HG02571 (cell line): ENCODE measurements around the gene MYOM1.

Source experiments
- ATAC-seq: cut with Tn5 transposase; IDR thresholded peaks from one replicate; pipeline ENCODE4 v1.9.1; 2021; ENCODE audit warnings: mild to moderate bottlenecking, moderate library complexity; ENCODE audit not compliant: unreplicated experiment

Gene MYOM1

GRCh38 chr18:3219631-3220335, at the start of gene MYOM1:
TSS of gene MYOM1 (minus strand) at chr18:3219968. CDS start at chr18:3215223, 4,745 bp downstream.
- ATAC-seq: no peak

DNA sequence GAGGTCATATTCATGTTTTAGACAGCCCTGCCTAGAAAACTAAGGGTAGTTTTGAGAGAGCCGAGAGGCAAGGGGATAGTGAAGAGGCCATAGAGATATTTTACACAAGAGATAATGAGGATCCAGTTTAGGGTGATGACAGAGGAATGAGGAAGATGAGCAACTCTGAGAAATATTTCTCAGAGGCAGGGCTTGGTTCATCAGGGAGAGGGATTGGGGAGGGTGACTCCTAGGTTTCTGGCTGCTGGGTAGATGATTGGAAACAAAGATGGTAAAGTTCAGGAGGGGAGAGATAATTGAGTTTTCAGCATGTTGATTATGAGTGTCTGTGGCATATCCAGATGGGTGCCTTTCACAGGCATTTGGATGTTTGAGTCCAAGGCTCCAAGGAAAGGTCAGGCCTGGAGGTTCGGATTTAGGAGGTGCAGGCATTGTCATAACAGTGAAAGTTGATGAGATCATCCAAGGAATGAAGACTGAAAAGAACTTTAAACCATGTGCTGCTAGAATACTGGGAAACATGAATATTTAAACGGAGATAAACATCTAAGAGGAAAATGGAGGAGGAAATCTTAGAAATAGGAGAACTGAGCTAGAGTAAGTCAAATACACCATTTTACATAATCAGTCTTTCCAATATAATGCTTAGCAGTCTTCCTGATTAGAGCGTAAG, 49.6 kb upstream of the MYOM1 start:
- no peak for ATAC-seq

- no peak for ATAC-seq
These were observed 48.5 kb upstream of the MYOM1 start for GRCh38 chr18:3268306-3268705.

- ATAC-seq: no peak
These were observed 46.4 kb upstream of the MYOM1 start for GRCh38 chr18:3266062-3266608.

GRCh38 chr18:3265564-3266033, 45.8 kb upstream of the MYOM1 start:
- ATAC-seq: no peak

DNA sequence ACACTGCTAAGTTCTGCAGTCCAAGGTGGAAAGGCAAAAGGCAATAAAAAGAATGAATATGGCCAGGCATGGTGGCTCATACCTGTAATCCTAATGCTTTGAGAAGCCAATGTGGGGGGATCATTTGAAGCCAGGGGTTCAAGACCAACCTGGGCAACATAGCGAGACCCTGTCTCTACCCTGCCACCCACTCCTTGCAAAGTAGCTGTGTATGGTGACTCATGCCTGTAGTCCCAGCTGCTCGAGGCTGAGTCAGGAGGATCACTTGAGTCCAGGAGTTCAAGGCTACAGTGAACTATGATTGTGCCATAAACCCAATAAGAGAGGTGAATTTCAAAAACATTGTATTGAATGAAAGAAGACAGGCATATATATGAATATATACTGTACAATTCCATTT, 44.6 kb upstream of the MYOM1 start:
- ATAC-seq: no peak

DNA sequence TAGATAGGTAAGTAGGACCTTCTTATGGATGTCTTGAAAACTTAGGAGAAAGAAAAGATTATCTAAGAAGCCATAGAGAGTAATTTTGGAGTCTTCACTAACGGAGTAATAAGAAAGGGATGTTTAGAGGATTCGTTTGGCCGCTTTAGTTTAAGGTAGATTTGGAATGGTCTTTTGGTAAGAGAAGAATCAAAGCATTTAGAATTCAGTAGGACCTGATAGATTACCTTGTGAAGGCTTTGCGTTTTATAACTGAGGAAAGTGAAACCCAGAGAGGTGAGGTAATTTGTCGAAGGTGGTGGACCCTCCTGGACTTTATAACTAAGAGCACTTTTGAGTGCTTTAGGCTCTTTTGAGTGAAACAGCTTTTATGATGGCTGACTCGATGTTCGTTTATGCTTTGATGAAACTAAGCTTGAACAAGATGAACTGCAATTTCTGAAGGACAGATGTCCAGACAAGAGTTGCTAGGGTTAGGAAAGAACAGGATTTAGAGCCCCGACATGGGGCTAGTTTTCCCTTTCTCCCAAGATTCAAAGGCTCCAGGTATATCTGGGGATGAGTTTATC, 43.4 kb upstream of the MYOM1 start:
- no peak for ATAC-seq

DNA sequence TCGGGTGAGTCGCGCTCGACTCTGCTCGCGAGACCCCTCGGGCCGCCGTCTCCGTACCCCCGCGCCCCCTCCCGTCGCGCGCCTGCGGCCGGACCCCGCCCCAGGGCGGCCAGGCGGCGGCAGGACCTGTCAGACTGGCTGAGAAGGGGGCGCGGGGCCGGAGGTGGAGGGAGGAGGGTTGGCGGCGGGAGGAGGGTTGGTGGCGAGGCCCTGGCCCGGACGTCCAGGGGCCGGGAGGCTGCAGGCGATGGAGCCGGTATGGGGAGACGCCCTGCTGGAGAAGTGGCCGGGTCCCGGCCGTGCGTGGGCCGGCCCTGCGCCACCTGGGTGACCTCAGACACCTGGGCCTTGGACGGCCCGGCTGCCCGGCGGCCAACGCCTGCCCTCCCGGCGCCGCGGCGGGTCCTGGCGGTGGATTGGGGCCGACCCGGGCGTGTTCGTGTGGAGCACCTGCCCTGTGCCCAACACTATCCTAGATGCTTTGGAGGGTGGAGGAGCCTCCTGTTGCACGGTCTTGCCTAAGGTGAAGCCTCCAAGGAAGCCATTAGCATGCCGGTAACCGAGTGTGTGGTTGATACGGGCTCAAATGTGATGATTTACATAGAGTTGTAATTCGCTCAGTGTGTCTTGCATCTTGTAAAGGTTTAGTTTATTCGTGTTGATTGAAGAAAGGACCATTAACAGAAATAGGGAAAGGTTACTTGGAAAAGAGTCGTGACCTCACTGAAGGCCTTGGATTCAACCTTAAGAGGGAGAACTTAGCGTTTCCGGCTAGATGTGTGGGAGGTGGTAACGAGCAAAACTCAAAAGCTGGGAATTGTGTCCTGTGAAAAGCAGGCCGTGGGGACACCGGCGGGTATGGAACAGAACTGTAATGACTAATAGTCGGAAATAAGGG, 42.7 kb upstream of the MYOM1 start:
- ATAC-seq: peak; percentile 38

DNA sequence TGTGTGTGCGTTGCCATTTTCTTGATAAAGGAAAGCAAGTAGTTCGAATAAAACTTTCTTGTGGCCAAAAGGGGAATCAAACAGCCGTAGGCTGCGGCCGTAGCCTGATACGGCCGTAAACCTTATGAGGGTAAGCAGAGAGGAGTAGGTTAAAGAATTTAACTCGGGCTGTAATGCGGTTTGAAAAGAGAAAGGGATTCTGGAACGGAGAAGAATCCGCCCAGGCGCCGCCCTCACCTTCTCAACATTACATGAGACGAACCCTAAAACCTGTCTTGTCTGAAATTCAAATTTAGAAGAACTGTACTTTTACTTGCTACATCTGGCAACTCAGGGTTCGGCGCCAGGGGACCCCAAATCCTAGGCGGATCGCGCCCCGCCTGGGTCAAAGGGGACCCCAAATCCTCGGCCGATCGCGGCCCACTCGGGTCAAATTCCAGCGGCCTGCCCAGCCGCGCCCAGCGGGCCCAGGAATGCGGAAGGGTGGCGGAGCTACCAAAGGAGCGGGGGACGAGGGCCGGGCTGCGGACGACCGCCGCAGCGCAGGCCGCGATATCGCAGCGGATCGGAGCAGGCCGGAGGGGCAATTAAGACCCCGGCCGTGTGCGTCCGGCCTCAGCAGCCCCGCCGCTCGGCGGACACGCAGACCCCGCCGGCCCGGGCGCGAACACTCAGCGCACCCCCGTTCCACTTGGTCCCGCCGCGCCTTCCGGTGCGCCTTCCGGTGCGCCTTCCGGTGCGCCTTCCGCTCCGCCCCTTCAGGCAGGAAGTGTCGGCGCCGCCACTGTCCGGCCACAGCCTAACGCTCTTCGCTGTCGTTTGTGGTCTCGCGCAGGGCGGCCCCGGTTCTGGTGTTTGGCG, 41.8 kb upstream of the MYOM1 start, which contains the start of gene MYL12B:
MYL12B (plus strand) TSS at position 761 of the 861 bp plus-strand sequence. CDS start 10,766 bp downstream, outside the sequence.
- peak; percentile 82 for ATAC-seq

DNA sequence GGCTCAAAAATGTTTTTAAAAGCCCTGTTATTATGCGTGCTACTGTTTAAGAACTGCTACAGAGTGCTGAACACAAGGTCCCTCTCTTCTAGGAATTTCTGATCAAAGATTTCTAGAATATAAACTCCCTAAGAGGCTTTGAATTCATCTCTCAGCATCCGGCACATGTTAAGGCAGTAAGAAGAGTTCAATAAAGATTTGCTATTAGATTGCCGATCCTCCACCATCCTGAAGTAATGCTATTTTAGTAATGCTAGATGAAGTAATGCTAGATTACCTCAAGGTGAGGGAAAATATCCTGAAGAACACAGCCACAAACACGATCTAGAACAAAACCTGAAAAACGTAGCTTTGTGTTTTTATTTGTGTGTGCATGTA, 41.2 kb upstream of the MYOM1 start:
- ATAC-seq: no peak

- ATAC-seq: no peak
These were observed 37.9 kb upstream of the MYOM1 start for GRCh38 chr18:3257627-3258120.

GRCh38 chr18:3256693-3257626, 37.2 kb upstream of the MYOM1 start:
- no peak for ATAC-seq

DNA sequence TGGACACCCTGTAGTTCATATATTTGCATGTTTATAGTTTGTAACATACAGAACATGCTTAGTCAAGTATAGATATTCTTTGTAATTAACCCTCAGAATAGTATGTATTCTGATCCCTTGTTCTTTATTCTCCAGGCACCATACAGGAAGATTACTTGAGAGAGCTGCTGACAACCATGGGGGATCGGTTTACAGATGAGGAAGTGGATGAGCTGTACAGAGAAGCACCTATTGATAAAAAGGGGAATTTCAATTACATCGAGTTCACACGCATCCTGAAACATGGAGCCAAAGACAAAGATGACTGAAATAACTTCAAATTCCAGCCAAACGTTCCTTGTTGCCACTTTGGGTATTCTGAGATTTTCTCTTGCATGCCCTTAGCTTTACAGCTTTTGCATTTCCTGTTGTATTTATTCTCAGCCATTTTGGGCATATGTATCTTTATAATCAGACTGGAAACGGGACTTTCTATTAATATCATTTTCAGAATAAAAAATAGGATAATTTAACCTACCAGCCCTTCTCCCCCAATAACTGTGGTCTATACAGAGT, 35.9 kb upstream of the MYOM1 start:
- ATAC-seq: no peak

- no peak for ATAC-seq
These were observed 35.0 kb upstream of the MYOM1 start for GRCh38 chr18:3254725-3255124.

GRCh38 chr18:3252843-3253242, 33.1 kb upstream of the MYOM1 start:
- no peak for ATAC-seq

DNA sequence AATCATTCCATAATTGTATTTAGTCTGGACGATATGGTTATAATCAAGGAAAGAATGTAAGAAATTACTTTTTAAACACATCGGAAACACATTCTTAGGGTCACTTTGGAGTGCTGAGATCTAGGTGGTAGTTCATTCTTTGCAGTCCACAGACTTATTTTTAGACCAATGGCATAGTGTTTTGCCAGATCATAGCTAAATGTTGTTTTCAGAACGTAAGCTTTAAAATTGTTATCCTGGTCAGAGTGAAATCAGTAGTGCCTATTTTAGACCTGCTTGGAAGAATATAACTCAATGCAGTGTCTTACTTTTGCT, 32.2 kb upstream of the MYOM1 start:
- ATAC-seq: no peak

- no peak for ATAC-seq
These were observed 31.6 kb upstream of the MYOM1 start for GRCh38 chr18:3251249-3251962.
